ENCODE measurements around the gene INHA. TPM values are rescaled to one million over a fixed set of nuclear protein-coding genes. Genes with fewer than 3 reads are reported as not detected.
A peak's percentile ranks its signal among the peaks of the same experiment; 100 is the strongest.

INHA gene
- total and polyA plus RNA-seq, 4 donors: 0.47 to 0.98 (median 0.58) TPM; not detected in 1

DNA sequence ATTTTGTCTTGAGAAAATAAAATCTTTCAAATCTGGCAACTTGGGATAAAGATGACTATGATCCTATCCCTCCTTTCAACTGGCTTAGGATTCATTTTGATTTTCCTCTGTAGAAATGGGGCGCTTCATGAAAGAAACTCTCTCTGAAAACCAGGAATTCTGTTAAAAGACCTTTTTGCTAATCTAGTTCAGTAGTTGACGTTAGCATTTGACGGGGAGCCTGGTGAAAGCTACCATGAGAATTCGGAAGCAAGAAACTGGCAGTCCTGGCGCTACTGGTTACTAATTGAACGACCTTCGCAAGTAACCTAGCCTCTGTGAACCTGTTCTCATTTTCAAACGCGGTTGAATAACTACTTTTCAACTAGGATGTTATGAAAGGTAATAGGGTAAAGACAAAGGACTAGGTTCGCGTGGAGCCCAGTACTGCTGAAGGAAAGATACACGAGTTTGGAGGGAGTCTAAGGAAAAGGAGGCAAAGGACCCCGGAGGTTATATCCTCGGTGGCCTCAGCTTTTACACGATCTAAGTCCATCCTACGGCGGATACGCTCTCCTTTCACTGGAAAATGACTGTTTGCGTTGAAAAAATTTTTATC lies 24.9 kb downstream of the INHA start:
- H3K27me3 ChIP-seq (ENCODE audit: control insufficient read depth in 3 of 3, insufficient read depth in 3 of 3, low read length in 2 of 3): no peaks in the 10 kb centered on the region
- peaks cover 0 to 42% (median 14%) of the 10 kb centered on the region in 5 donors for H3K4me1 ChIP-seq (ENCODE audit: control insufficient read depth in 5 of 5, insufficient read depth in 5 of 5, low read length in 5 of 5)
- no peak for TF ChIP-seq CTCF (IDR thresholded peaks at IDR 0.05; ENCODE audit: control extremely low read depth, extremely low read depth)
- H3K4me3 ChIP-seq: peak overlapping the region; percentile 52
- peak overlapping the region; percentile 83 to 85 for H3K9ac ChIP-seq (ENCODE audit: insufficient read depth in 1 of 2, low read length in 2 of 2)
- ATAC-seq (ENCODE audit: insufficient read depth, low FRiP score) (no peak), DNase-seq (no peak)
- WGBS, 2 donors: 14 to 16% methylated on average over 19 of the region's 19 CpGs
- no peaks in the 10 kb centered on the region for H3K9me3 ChIP-seq (ENCODE audit: control insufficient read depth in 4 of 4, insufficient read depth in 3 of 4, low read length in 3 of 4)
- peak overlapping the region; percentile 92 to 93 for H3K27ac ChIP-seq (ENCODE audit: low read depth in 1 of 2, low read length in 1 of 2)
- peaks cover 3 to 13% (median 10%) of the 10 kb centered on the region in 4 donors for H3K36me3 ChIP-seq (ENCODE audit: control insufficient read depth in 4 of 4, insufficient read depth in 4 of 4, low read length in 4 of 4)

GRCh38 chr2:219597552-219598307 lies 25.6 kb downstream of the INHA start, which contains the start of gene STK11IP:
Gene STK11IP (plus strand): TSS chr2:219597857. CDS start chr2:219598120, 263 bp downstream.
- 0% methylated on average over 54 to 57 of the region's 57 CpGs for WGBS, 2 donors

DNA sequence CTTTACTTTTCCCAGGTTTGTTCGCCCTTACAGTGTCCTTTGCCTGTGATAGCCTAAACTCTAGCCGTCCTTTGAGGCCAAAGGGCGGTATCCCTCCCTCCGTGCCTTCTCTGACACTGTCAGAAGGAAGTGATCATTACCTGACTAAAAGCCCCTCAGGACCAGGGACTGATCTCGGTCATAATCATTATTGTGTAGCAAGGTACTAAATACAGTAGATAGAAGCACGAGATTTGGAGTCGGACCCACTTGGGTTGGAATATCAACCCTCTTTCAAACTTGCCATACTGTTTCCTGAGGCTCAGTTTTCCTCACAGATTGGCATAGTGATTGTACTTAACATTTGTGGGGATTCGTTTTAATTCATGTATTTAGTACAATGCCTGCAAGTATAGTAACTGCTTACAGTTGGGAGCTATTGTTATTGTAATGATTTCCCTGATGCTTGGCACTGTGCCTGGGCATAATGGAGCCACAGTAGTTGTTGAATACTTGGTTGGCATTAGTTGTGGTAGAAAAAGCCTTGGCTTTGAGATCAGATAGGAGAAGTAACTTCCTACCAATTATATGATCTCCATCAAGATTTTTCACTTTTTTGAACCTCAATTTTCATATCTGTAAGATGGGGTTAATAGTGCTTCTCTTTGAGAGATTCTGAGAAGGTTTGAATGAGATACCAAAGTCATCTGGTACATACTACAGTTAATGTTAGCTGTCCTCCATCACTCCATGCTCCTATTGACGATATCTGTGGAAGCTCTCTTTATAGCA lies 26.4 kb downstream of the INHA start:
- TF ChIP-seq CTCF (IDR thresholded peaks at IDR 0.05; ENCODE audit: control extremely low read depth, extremely low read depth): no peak
- Histone ChIP-seq H3K4me1 (ENCODE audit: control insufficient read depth in 5 of 5, insufficient read depth in 5 of 5, low read length in 5 of 5) (peaks cover 0 to 32% (median 14%) of the 10 kb centered on the region in 5 donors), H3K36me3 (ENCODE audit: control insufficient read depth in 4 of 4, insufficient read depth in 4 of 4, low read length in 4 of 4) (peaks cover 3 to 19% (median 13%) of the 10 kb centered on the region in 4 donors), H3K27me3 (ENCODE audit: control insufficient read depth in 3 of 3, insufficient read depth in 3 of 3, low read length in 2 of 3) (no peaks in the 10 kb centered on the region), H3K4me3 (peak overlapping the region; percentile 52), H3K27ac (ENCODE audit: low read depth in 1 of 2, low read length in 1 of 2) (peak overlapping the region; percentile 92 to 93), H3K9ac (ENCODE audit: insufficient read depth in 1 of 2, low read length in 2 of 2) (peak overlapping the region; percentile 78 to 99), H3K9me3 (ENCODE audit: control insufficient read depth in 4 of 4, insufficient read depth in 3 of 4, low read length in 3 of 4) (no peaks in the 10 kb centered on the region)
- WGBS, 2 donors: 27 to 41% methylated on average over 9 of the region's 9 CpGs
- DNase-seq: no peak
- no peak for ATAC-seq (ENCODE audit: insufficient read depth, low FRiP score)

More at GRCh38 chr2:219597552-219598307, 25.6 kb downstream of the INHA start, which contains the start of gene STK11IP:
- Histone ChIP-seq H3K9me3 (ENCODE audit: control insufficient read depth in 4 of 4, insufficient read depth in 3 of 4, low read length in 3 of 4) (no peaks in the 10 kb centered on the region), H3K27me3 (ENCODE audit: control insufficient read depth in 3 of 3, insufficient read depth in 3 of 3, low read length in 2 of 3) (no peaks in the 10 kb centered on the region), H3K9ac (ENCODE audit: insufficient read depth in 1 of 2, low read length in 2 of 2) (peak within 1 kb of the TSS; percentile 83 to 99), H3K36me3 (ENCODE audit: control insufficient read depth in 4 of 4, insufficient read depth in 4 of 4, low read length in 4 of 4) (peaks cover 3 to 18% (median 13%) of the 10 kb centered on the region in 4 donors), H3K4me1 (ENCODE audit: control insufficient read depth in 5 of 5, insufficient read depth in 5 of 5, low read length in 5 of 5) (peaks cover 0 to 37% (median 14%) of the 10 kb centered on the region in 5 donors), H3K27ac (ENCODE audit: low read depth in 1 of 2, low read length in 1 of 2) (peak within 1 kb of the TSS; percentile 92 to 93), H3K4me3 (peak within 1 kb of the TSS; percentile 52)
- DNase-seq (peak; percentile 97 to 99 (median 98)), ATAC-seq (ENCODE audit: insufficient read depth, low FRiP score) (peak; percentile 97)
- no peak for TF ChIP-seq CTCF (IDR thresholded peaks at IDR 0.05; ENCODE audit: control extremely low read depth, extremely low read depth)
